Endothelial cell of umbilical vein (primary cell): ENCODE measurements around the gene DCLRE1B. TPM values are rescaled to one million over a fixed set of nuclear protein-coding genes. Genes with fewer than 3 reads are reported as not detected.

Source experiments
- BruUV-seq: library from RNA; stranded (reverse); fragments of 400-500 nt; replicated peaks from 2 replicates; lab custom pipeline; 2021; lab: Mats Ljungman, UMichigan
- CTCF ChIA-PET: fragments of 300-600, 350-600 bp; sonication (Branson Sonifier 250); formaldehyde crosslinking; loops from one replicate; lab custom pipeline; 2021; ENCODE audit warnings: antibody characterized with exemption, inconsistent platforms; lab: Charles Lee
- POLR2A ChIA-PET: fragments of 300-600, 350-600 bp; sonication (Branson Sonifier 250); formaldehyde crosslinking; loops from one replicate; lab custom pipeline; 2021; ENCODE audit warnings: antibody characterized with exemption, inconsistent platforms; lab: Charles Lee
- DNase-seq: peaks from one replicate; pipeline ENCODE4 v3.0.0-alpha.2; 2011; ENCODE audit warnings: low read depth, low spot score
- FAIRE-seq: peaks from 2 replicates; lab custom pipeline; 2011; peaks lifted over from hg19 to GRCh38; lab: Jason Lieb, UNC
- H2AFZ ChIP-seq: 2 replicates; pipeline ENCODE4 v1.6.0; 2012; ENCODE audit warnings: low read depth, low read length, control low read depth, inconsistent platforms
- H3K27ac ChIP-seq: 2 replicates; pipeline ENCODE4 v1.5.1; 2011; ENCODE audit warnings: low read depth, mild to moderate bottlenecking, control low read depth, low read length, moderate library complexity; ENCODE audit not compliant: insufficient read depth
- H3K27me3 ChIP-seq, 2 experiments: 2 replicates each; pipeline versions ENCODE4 v1.6.0 to v1.6.1; 2011; ENCODE audit warnings: low read length in 2 of 2, mixed read lengths in 1 of 2; ENCODE audit not compliant: control insufficient read depth in 2 of 2, insufficient read depth in 2 of 2
- H3K36me3 ChIP-seq, 2 experiments: 2 replicates in 1 of 2; 3 replicates in 1 of 2; pipeline ENCODE4 v1.5.1; 2011; ENCODE audit warnings: low read length in 2 of 2, mild to moderate bottlenecking in 1 of 2, moderate library complexity in 1 of 2; ENCODE audit not compliant: control insufficient read depth in 2 of 2, insufficient read depth in 2 of 2; ENCODE audit errors: extremely low read depth in 1 of 2
- H3K4me1 ChIP-seq: 3 replicates; pipeline ENCODE4 v1.5.1; 2011; ENCODE audit warnings: mild to moderate bottlenecking, low read length; ENCODE audit not compliant: control insufficient read depth, insufficient read depth; ENCODE audit errors: extremely low read depth
- H3K4me2 ChIP-seq: 2 replicates; pipeline ENCODE4 v1.6.1; 2011; ENCODE audit warnings: low read length, control low read depth, mixed read lengths; ENCODE audit not compliant: insufficient read depth
- H3K4me3 ChIP-seq, 3 experiments: fragments of 200-600 bp in 1 of 3; sonication (generic), shearing (Covaris generic) in 1 of 3; replicated peaks in 1 of 3; 2 replicates each; pipeline ENCODE4 v1.5.1; 2011 to 2016; ENCODE audit warnings: control low read depth in 3 of 3, low read length in 3 of 3, mild to moderate bottlenecking in 2 of 3, inconsistent platforms in 1 of 3, low read depth in 1 of 3, moderate library complexity in 1 of 3; ENCODE audit not compliant: insufficient read depth in 1 of 3
- H3K79me2 ChIP-seq: 2 replicates; pipeline ENCODE4 v1.6.0; 2012; ENCODE audit warnings: low read length, inconsistent platforms; ENCODE audit not compliant: control insufficient read depth, insufficient read depth
- H3K9ac ChIP-seq: replicated peaks from 2 replicates; pipeline ENCODE3; 2011; ENCODE audit warnings: low read length, control low read depth; ENCODE audit not compliant: insufficient read depth; ENCODE audit errors: extremely low read depth
- H3K9me1 ChIP-seq: replicated peaks from 3 replicates; pipeline ENCODE4 v1.6.0; 2011; ENCODE audit warnings: mild to moderate bottlenecking, low read length; ENCODE audit not compliant: control insufficient read depth, insufficient read depth; ENCODE audit errors: extremely low read depth
- H3K9me3 ChIP-seq: replicated peaks from 2 replicates; pipeline ENCODE4 v1.5.1; 2012; ENCODE audit warnings: low read length, inconsistent platforms; ENCODE audit not compliant: control insufficient read depth, insufficient read depth
- H4K20me1 ChIP-seq: replicated peaks from 2 replicates; pipeline ENCODE3; 2011; ENCODE audit warnings: mild to moderate bottlenecking, low read length; ENCODE audit not compliant: control insufficient read depth, insufficient read depth; ENCODE audit errors: extremely low read depth
- EZH2 ChIP-seq: IDR thresholded peaks from 2 replicates; pipeline ENCODE4 v1.6.1; 2012; ENCODE audit warnings: borderline replicate concordance, low read depth, mild to moderate bottlenecking, moderate library complexity, low read length, inconsistent platforms; ENCODE audit not compliant: severe bottlenecking
- FOS ChIP-seq: IDR thresholded peaks from 2 replicates; pipeline ENCODE4 v1.6.1; 2011; ENCODE audit warnings: mild to moderate bottlenecking, low read length, moderate library complexity, borderline replicate concordance; ENCODE audit not compliant: insufficient read depth
- JUN ChIP-seq: IDR thresholded peaks from 2 replicates; pipeline ENCODE4 v1.6.1; 2011; ENCODE audit warnings: borderline replicate concordance, low read depth; ENCODE audit not compliant: insufficient read length, insufficient read depth
- POLR2AphosphoS5 ChIP-seq: IDR thresholded peaks from 2 replicates; pipeline ENCODE4 v1.6.1; 2012; ENCODE audit warnings: low read depth, mild to moderate bottlenecking, control low read depth, low read length, moderate library complexity; ENCODE audit not compliant: insufficient read depth
- dilution Hi-C: fragments of 300-500 bp; cut with MboI; formaldehyde crosslinking; loops from one replicate; pipeline ENCODE4 v1.15.0; 2019; ENCODE audit warnings: low sequenced_read_pairs; ENCODE audit not compliant: extremely low pct_ligation_motif_present
- intact Hi-C: fragments of 100-400 bp; cut with micrococcal nuclease; formaldehyde crosslinking; loops from one replicate; pipeline ENCODE4 v1.10.0; 2022
- polyA plus RNA-seq, 4 experiments: library from polyadenylated mRNA; depleted of rRNA in 3 of 4; stranded (reverse) in 3 of 4; unstranded in 1 of 4; fragments of >200 nt; gene quantifications; 2 replicates each; pipeline versions ENCODE4 v1.2.1 to v1.2.3, GENCODE V29; 2011 to 2012; ENCODE audit warnings: missing spikeins in 1 of 4
- total RNA-seq: library from RNA; stranded (reverse); gene quantifications from 2 replicates; pipeline ENCODE4 v1.2.3, GENCODE V29; 2021
- TF ChIP-seq, protein P1 (sequence below), 2 donors: IDR thresholded peaks; 1 replicate in 1 of 2; 2 replicates in 1 of 2; pipeline ENCODE4 v1.5.1; 2011; ENCODE audit warnings: low read length in 2 of 2, mild to moderate bottlenecking in 2 of 2, moderate library complexity in 2 of 2, control low read depth in 1 of 2, inconsistent platforms in 1 of 2, low read depth in 1 of 2; ENCODE audit not compliant: insufficient read depth in 1 of 2; ENCODE audit errors: extremely low read depth in 1 of 2

The DCLRE1B gene
- total and polyA plus RNA-seq, 2 donors (not counting 3 experiments of a cell fraction or from before 2014, with no cell fraction given): 5.6 to 10.7 TPM

DNA sequence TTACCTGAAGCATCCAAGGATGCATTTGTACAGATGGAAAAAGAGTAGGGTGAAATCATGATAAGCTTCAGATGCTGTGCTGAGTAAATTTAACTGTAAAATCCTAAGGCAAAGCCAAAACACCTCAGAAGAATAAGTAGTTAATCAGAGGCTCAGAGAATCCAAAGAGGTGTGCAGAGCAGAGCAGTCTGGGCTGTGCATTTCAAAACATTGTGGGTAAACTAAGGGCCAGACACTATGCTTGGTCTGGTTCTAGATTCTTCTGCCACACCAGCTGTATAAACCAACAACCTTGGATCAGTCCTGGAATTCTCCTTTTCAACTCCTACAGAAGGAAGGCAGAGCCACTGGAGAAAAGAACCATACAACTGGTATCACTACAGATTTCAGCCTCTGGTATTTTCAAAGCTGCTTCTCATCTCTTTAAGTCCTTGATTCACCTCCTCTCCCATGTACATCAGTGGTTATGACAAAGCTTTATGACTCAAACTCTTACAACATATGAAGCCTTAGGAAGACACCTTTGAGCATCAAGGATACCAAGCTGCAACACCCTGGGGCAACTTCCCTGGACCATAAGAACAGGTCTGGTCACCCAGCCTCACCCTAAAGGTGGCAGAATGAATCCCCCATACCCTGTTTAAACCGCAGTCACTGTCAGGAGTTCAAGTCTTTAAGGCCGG is 12.4 kb downstream of the DCLRE1B start:
- BruUV-seq: no TSS peak
- DNase-seq: no peak
- H3K9ac ChIP-seq: no peak overlapping the region
- no peaks in the 10 kb centered on the region for H3K9me3 ChIP-seq
- no peak overlapping the region for H3K4me3 ChIP-seq
- POLR2A ChIA-PET: interaction anchor here (0.6 kb wide), 1 partner anchor 9 kb away, joined by 3 read pairs; no protein-coding TSS in a partner anchor
- no peaks in the 10 kb centered on the region for H4K20me1 ChIP-seq
- no peaks in the 10 kb centered on the region for H3K4me1 ChIP-seq
- intact Hi-C loops: no loop called here
- dilution Hi-C loops: no loop called here
- no peak for FAIRE-seq
- peaks cover 2% of the 10 kb centered on the region in 2 experiments for H3K27me3 ChIP-seq
- CTCF ChIA-PET: interaction anchor here (1.4 kb wide), 1 partner anchor 82 kb away, joined by 3 read pairs; no protein-coding TSS in a partner anchor
- H3K27ac ChIP-seq: no peak overlapping the region
- H3K36me3 ChIP-seq: no peaks in the 10 kb centered on the region
- H3K79me2 ChIP-seq: no peaks in the 10 kb centered on the region
- no peak overlapping the region for H2AFZ ChIP-seq
- H3K4me2 ChIP-seq: no peak overlapping the region
- TF ChIP-seq POLR2AphosphoS5: no peak
- no peak for TF ChIP-seq FOS
- no peak for TF ChIP-seq EZH2
- no peak for TF ChIP-seq JUN
- TF ChIP-seq, protein P1, sequence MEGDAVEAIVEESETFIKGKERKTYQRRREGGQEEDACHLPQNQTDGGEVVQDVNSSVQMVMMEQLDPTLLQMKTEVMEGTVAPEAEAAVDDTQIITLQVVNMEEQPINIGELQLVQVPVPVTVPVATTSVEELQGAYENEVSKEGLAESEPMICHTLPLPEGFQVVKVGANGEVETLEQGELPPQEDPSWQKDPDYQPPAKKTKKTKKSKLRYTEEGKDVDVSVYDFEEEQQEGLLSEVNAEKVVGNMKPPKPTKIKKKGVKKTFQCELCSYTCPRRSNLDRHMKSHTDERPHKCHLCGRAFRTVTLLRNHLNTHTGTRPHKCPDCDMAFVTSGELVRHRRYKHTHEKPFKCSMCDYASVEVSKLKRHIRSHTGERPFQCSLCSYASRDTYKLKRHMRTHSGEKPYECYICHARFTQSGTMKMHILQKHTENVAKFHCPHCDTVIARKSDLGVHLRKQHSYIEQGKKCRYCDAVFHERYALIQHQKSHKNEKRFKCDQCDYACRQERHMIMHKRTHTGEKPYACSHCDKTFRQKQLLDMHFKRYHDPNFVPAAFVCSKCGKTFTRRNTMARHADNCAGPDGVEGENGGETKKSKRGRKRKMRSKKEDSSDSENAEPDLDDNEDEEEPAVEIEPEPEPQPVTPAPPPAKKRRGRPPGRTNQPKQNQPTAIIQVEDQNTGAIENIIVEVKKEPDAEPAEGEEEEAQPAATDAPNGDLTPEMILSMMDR (IDR thresholded peaks at IDR 0.05; ENCODE audit: extremely low read depth in 1 of 2, insufficient read depth in 1 of 2, low read depth in 1 of 2, low read length in 2 of 2): no peak
- no peaks in the 10 kb centered on the region for H3K9me1 ChIP-seq
